Mesendoderm (in vitro differentiated cells): ENCODE data around the gene RBMS3.

Source experiments
- DNase-seq: peaks from one replicate; pipeline ENCODE4 v3.0.0; 2013
- H2AK5ac ChIP-seq: 2 replicates; pipeline ENCODE4 v1.6.1; 2013; ENCODE audit warnings: low read length, inconsistent platforms
- H2BK120ac ChIP-seq: 2 replicates; pipeline ENCODE4 v1.6.1; 2013; ENCODE audit warnings: low read depth, mild to moderate bottlenecking, low read length, moderate library complexity, mixed read lengths
- H2BK15ac ChIP-seq: replicated peaks from 2 replicates; pipeline ENCODE4 v1.6.1; 2013; ENCODE audit warnings: low read depth, mild to moderate bottlenecking, moderate library complexity
- H2BK5ac ChIP-seq: 2 replicates; pipeline ENCODE4 v1.6.1; 2013; ENCODE audit warnings: low read length, inconsistent platforms
- H3K18ac ChIP-seq: 2 replicates; pipeline ENCODE4 v1.6.1; 2013; ENCODE audit warnings: mild to moderate bottlenecking, low read length, mixed read lengths
- H3K23ac ChIP-seq: one replicate; pipeline ENCODE4 v1.6.1; 2013; ENCODE audit warnings: low read length
- H3K27ac ChIP-seq: 2 replicates; pipeline ENCODE4 v1.5.1; 2013; ENCODE audit warnings: low read depth, mild to moderate bottlenecking, inconsistent platforms, low read length, moderate library complexity
- H3K27me3 ChIP-seq: 2 replicates; pipeline ENCODE4 v1.6.1; 2013; ENCODE audit warnings: low read length, control low read depth, mild to moderate bottlenecking, inconsistent platforms; ENCODE audit not compliant: insufficient read depth, poor library complexity
- H3K36me3 ChIP-seq: 2 replicates; pipeline ENCODE4 v1.6.1; 2013; ENCODE audit warnings: low read length, inconsistent platforms; ENCODE audit not compliant: control insufficient read depth, insufficient read depth
- H3K4ac ChIP-seq: one replicate; pipeline ENCODE4 v1.6.1; 2013; ENCODE audit warnings: low read depth, mild to moderate bottlenecking, low read length, moderate library complexity
- H3K4me1 ChIP-seq: 2 replicates; pipeline ENCODE4 v1.6.1; 2013; ENCODE audit warnings: low read depth, low read length, inconsistent platforms; ENCODE audit not compliant: control insufficient read depth
- H3K4me2 ChIP-seq: 2 replicates; pipeline ENCODE4 v1.6.1; 2013; ENCODE audit warnings: low read length
- H3K4me3 ChIP-seq: 2 replicates; pipeline ENCODE4 v1.5.1; 2013; ENCODE audit warnings: mild to moderate bottlenecking, low read length
- H3K56ac ChIP-seq: one replicate; pipeline ENCODE4 v1.6.1; 2013; ENCODE audit warnings: low read length
- H3K79me1 ChIP-seq: 2 replicates; pipeline ENCODE4 v1.6.1; 2013; ENCODE audit warnings: low read length, inconsistent platforms
- H3K79me2 ChIP-seq: 2 replicates; pipeline ENCODE4 v1.6.1; 2013; ENCODE audit warnings: mild to moderate bottlenecking, low read length; ENCODE audit not compliant: control insufficient read depth, insufficient read depth
- H3K9ac ChIP-seq: 2 replicates; pipeline ENCODE4 v1.6.1; 2013; ENCODE audit warnings: low read length, inconsistent platforms
- H4K5ac ChIP-seq: one replicate; pipeline ENCODE4 v1.6.1; 2013; ENCODE audit warnings: low read length
- H4K8ac ChIP-seq: one replicate; pipeline ENCODE4 v1.6.1; 2013; ENCODE audit warnings: low read depth, mild to moderate bottlenecking, control low read depth, low read length, moderate library complexity
- WGBS: extraction: QIAGEN DNeasy Blood & Tissue Kit; methylation state at CpG from one replicate; pipeline ENCODE4 v1.1.7; 2013; ENCODE audit warnings: low lambda C conversion rate, missing lambda C conversion rate; ENCODE audit not compliant: insufficient coverage; ENCODE audit errors: extremely low coverage; 5-methylcytosine and 5-hydroxymethylcytosine counted together

RBMS3 gene

GRCh38 chr3:29503958-29504357 is 223.1 kb downstream of the RBMS3 start:
- no peaks in the 10 kb centered on the region for H3K4me1 ChIP-seq
- H3K56ac ChIP-seq: no peak overlapping the region
- no peak overlapping the region for H4K5ac ChIP-seq
- H3K27me3 ChIP-seq: no peaks in the 10 kb centered on the region
- H3K23ac ChIP-seq: no peak overlapping the region
- H2AK5ac ChIP-seq: no peak overlapping the region
- no peak overlapping the region for H3K27ac ChIP-seq
- no peak overlapping the region for H3K4ac ChIP-seq
- H2BK15ac ChIP-seq: no peak overlapping the region
- H4K8ac ChIP-seq: no peak overlapping the region
- no peak overlapping the region for H3K9ac ChIP-seq
- no CpG with 5 or more reads among the region's 3 CpGs for WGBS
- H3K79me1 ChIP-seq: no peaks in the 10 kb centered on the region
- H2BK120ac ChIP-seq: no peak overlapping the region
- no peak overlapping the region for H3K4me3 ChIP-seq
- no peak overlapping the region for H3K4me2 ChIP-seq
- H3K36me3 ChIP-seq: no peaks in the 10 kb centered on the region
- H3K79me2 ChIP-seq: no peaks in the 10 kb centered on the region
- no peak overlapping the region for H2BK5ac ChIP-seq
- DNase-seq: no peak
- H3K18ac ChIP-seq: no peak overlapping the region

DNA sequence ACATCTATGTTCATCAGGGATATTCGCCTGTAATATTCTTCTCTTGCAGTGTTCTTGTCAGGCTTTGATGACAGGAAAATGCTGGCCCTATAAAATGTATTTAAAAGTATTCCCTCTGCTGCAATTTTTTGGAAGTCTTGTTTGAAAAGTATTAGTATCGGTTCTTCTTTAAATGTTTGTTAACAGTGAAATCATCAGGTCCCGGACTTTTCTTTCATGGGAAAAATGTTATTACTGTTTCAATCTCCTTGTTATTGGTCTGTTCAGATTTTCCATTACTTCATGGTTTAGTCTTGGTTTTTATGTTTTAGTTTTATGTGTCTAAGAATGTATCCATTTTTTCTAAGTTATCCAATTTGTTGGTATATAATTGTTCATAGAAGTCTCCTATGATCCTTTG is 225.6 kb downstream of the RBMS3 start:
- no peak overlapping the region for H2BK5ac ChIP-seq
- H3K56ac ChIP-seq: no peak overlapping the region
- no peak overlapping the region for H3K27ac ChIP-seq
- H3K9ac ChIP-seq: no peak overlapping the region
- no peak overlapping the region for H3K23ac ChIP-seq
- H3K36me3 ChIP-seq: no peaks in the 10 kb centered on the region
- no peak overlapping the region for H4K5ac ChIP-seq
- DNase-seq: no peak
- H3K27me3 ChIP-seq: no peaks in the 10 kb centered on the region
- WGBS: no CpG with 5 or more reads among the region's 3 CpGs
- no peak overlapping the region for H2BK15ac ChIP-seq
- H3K4ac ChIP-seq: no peak overlapping the region
- H3K79me1 ChIP-seq: no peaks in the 10 kb centered on the region
- H2AK5ac ChIP-seq: no peak overlapping the region
- no peaks in the 10 kb centered on the region for H3K79me2 ChIP-seq
- H3K18ac ChIP-seq: no peak overlapping the region
- H4K8ac ChIP-seq: no peak overlapping the region
- no peaks in the 10 kb centered on the region for H3K4me1 ChIP-seq
- no peak overlapping the region for H2BK120ac ChIP-seq
- no peak overlapping the region for H3K4me2 ChIP-seq
- no peak overlapping the region for H3K4me3 ChIP-seq

GRCh38 chr3:29511701-29512100 is 230.8 kb downstream of the RBMS3 start:
- Histone ChIP-seq H3K4me1 (peaks cover 2% of the 10 kb centered on the region), H3K4me2 (no peak overlapping the region), H3K79me1 (no peaks in the 10 kb centered on the region), H2BK5ac (no peak overlapping the region), H3K4ac (no peak overlapping the region), H4K8ac (no peak overlapping the region), H4K5ac (no peak overlapping the region), H3K36me3 (no peaks in the 10 kb centered on the region), H3K23ac (no peak overlapping the region), H2BK120ac (no peak overlapping the region), H2AK5ac (no peak overlapping the region), H2BK15ac (no peak overlapping the region), H3K79me2 (no peaks in the 10 kb centered on the region), H3K56ac (no peak overlapping the region), H3K4me3 (no peak overlapping the region), H3K27ac (no peak overlapping the region), H3K9ac (no peak overlapping the region), H3K27me3 (no peaks in the 10 kb centered on the region), H3K18ac (no peak overlapping the region)
- DNase-seq: no peak
- no CpG with 5 or more reads among the region's 1 CpG for WGBS

DNA sequence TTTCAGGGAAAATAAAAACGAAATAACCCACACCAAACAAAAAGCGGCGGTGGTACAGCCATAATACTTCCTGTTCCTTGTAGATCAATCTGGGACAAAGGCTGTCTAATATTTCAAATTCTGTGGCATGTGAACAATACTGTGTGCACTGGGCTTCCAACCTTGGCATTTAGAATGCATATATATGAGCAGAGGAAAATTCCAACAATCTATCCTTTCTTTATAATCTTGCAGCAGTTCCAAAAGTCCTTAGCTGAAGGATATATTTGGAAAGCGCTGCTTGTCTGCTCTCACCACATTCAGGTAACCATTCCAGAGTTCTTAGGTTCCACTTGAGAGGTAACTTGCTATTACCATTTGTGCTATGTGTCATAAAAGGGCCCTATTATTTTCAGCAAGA is 231.8 kb downstream of the RBMS3 start:
- no peak overlapping the region for H4K8ac ChIP-seq
- H3K36me3 ChIP-seq: no peaks in the 10 kb centered on the region
- no peak overlapping the region for H3K4me2 ChIP-seq
- no peaks in the 10 kb centered on the region for H3K79me1 ChIP-seq
- WGBS: no CpG with 5 or more reads among the region's 4 CpGs
- no peak overlapping the region for H2AK5ac ChIP-seq
- H3K27me3 ChIP-seq: no peaks in the 10 kb centered on the region
- no peak overlapping the region for H3K27ac ChIP-seq
- no peak overlapping the region for H3K23ac ChIP-seq
- no peak overlapping the region for H3K9ac ChIP-seq
- H3K4me3 ChIP-seq: no peak overlapping the region
- no peak overlapping the region for H3K4ac ChIP-seq
- H2BK120ac ChIP-seq: no peak overlapping the region
- no peaks in the 10 kb centered on the region for H3K79me2 ChIP-seq
- H2BK5ac ChIP-seq: no peak overlapping the region
- no peak for DNase-seq
- H4K5ac ChIP-seq: no peak overlapping the region
- no peak overlapping the region for H2BK15ac ChIP-seq
- H3K4me1 ChIP-seq: peaks cover 2% of the 10 kb centered on the region
- H3K56ac ChIP-seq: no peak overlapping the region
- H3K18ac ChIP-seq: no peak overlapping the region

- no peak overlapping the region for H2BK15ac ChIP-seq
- H3K27me3 ChIP-seq: no peaks in the 10 kb centered on the region
- H4K8ac ChIP-seq: no peak overlapping the region
- no CpG with 5 or more reads among the region's 3 CpGs for WGBS
- H3K56ac ChIP-seq: no peak overlapping the region
- H3K79me1 ChIP-seq: no peaks in the 10 kb centered on the region
- peaks cover 2% of the 10 kb centered on the region for H3K4me1 ChIP-seq
- no peak overlapping the region for H4K5ac ChIP-seq
- no peaks in the 10 kb centered on the region for H3K36me3 ChIP-seq
- no peak overlapping the region for H3K18ac ChIP-seq
- H3K9ac ChIP-seq: no peak overlapping the region
- H3K4me3 ChIP-seq: no peak overlapping the region
- DNase-seq: no peak
- H2BK5ac ChIP-seq: no peak overlapping the region
- H3K23ac ChIP-seq: no peak overlapping the region
- no peak overlapping the region for H3K27ac ChIP-seq
- H3K4me2 ChIP-seq: no peak overlapping the region
- no peak overlapping the region for H2AK5ac ChIP-seq
- H3K4ac ChIP-seq: no peak overlapping the region
- H3K79me2 ChIP-seq: no peaks in the 10 kb centered on the region
- no peak overlapping the region for H2BK120ac ChIP-seq
Observed at GRCh38 chr3:29513236-29513635, 232.4 kb downstream of the RBMS3 start.

DNA sequence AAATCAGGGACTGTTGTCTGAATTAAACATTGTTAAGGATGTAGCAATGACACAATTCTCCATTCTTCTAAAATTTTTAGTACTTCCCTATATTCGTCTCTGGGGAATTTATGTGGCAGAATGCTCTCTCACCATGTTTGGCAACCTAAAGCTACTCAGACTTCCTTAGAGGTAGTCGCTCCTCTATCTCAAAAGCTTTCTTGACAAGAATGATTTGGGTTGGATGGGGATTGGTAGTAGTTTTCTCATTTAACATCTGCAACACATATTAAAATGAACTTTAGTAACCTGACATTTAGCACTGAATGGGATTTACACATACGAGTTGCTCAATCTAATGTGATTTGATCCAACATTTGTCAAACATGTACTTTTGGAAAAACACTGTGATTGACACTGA is 233.3 kb downstream of the RBMS3 start:
- H2BK5ac ChIP-seq: no peak overlapping the region
- no peak overlapping the region for H3K56ac ChIP-seq
- DNase-seq: no peak
- no peak overlapping the region for H3K9ac ChIP-seq
- no peaks in the 10 kb centered on the region for H3K79me1 ChIP-seq
- H2AK5ac ChIP-seq: no peak overlapping the region
- H3K23ac ChIP-seq: no peak overlapping the region
- H3K27ac ChIP-seq: no peak overlapping the region
- no peak overlapping the region for H2BK120ac ChIP-seq
- no peak overlapping the region for H3K4ac ChIP-seq
- no peak overlapping the region for H3K18ac ChIP-seq
- no peak overlapping the region for H2BK15ac ChIP-seq
- no peak overlapping the region for H4K5ac ChIP-seq
- no peaks in the 10 kb centered on the region for H3K79me2 ChIP-seq
- no peaks in the 10 kb centered on the region for H3K27me3 ChIP-seq
- H3K4me3 ChIP-seq: no peak overlapping the region
- H3K4me2 ChIP-seq: no peak overlapping the region
- H4K8ac ChIP-seq: no peak overlapping the region
- no peaks in the 10 kb centered on the region for H3K36me3 ChIP-seq
- no CpG with 5 or more reads among the region's 3 CpGs for WGBS
- H3K4me1 ChIP-seq: peaks cover 2% of the 10 kb centered on the region
